NK-92 treated with Interleukin-12 subunit alpha and Interleukin-12 subunit beta, amount 100 ng/mL, for 24 hours (cell line): Measurements from ENCODE around the gene PRDM2.
"Not testable (repeated sequence)": the region's sequence is repeated elsewhere in the genome, so short reads cannot be mapped to it uniquely, and the experiment has no call there.

Experiments used
- DNase-seq: peaks from one replicate; lab custom pipeline; 2025; lab: John Stamatoyannopoulos, UW

PRDM2 gene

DNA sequence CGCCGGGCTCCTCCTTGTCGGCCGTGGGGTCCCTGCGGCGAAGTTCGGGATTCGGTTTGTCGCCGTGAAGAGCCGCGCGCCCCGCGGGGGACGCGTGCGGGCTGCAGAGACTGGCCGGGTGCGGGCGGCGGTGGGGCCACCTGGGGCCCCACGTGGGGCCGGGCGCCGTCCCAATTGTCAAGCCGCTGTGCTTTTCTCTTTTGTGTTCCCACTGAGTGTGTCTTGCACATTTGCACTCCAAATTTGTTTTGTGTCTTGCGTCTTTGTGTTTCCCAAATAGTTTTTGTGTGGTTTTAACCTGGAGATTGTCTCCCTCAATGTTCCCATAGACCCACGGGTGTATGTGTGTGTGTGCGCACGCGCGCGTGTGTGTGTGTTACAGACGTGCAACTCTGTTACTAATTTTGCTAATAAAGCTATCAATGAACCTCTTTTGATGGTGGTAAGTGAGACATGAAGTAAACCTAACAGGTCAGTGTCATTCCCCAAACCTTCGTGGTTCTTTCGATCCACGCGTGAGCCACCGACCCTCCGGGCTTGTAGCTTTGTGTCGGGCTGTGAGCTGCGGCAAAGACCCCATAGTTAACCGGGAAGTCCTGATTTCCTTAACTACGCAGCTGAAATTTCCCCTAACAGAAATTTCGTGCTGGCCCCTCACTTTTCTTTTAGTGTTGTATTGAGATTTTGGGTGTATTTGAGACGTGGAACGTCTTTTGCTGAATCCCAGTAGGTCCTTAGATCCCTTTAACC, 708 bp downstream of the PRDM2 start:
- no peak for DNase-seq

- DNase-seq = no peak
Measured at GRCh38 chr1:13701271-13701640, 1.3 kb downstream of the PRDM2 start.

DNA sequence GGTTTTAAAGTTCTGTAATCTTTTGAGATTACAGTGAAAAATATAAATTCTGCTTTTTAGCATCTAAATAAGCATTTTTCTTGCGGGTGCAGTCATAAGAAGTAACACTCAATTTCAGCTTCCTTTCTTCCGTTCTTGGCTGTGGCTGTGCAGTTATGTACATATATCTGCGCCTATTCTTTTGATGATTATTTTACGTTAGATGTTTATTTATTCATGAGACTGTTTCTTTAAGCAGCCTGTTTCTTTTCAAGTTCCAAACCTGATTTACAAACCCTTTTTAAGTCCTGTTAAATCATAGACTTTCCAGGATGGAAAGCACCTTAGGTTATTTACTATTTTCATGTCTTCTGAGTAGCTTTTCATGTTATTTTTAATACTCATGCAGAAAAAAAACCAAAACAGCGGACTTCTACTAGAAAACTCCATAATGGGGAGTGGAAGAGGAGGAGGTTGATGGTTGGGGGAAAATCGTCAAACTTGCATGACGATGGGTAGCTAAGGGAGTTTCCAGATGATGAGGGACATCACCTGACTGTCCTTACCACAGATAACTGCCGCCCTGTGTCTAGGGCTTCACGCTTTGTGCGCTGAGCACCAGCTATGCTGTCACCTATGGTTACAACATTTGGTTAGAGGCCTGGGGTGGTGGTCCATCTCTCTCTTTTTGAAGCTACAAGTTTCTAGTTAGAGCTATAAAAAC, 2.6 kb downstream of the PRDM2 start:
- no peak for DNase-seq

DNA sequence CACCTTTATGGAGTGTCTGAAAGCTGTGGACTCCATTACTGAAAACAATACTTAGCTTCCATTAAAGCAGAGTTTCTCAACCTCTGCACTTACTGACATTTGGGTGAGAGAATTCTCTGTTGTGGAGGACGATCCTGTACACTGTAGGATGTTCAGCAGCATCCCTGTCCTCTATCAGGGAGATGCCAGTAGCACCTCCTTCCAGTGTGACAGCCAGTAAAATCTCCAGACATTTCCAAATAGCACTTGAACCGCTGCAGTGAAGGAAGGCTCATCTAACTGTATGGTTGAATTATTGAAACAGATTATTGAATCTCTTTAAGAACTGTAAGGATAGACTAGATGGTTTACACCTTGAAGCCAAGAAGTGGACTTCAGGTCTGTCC, 3.1 kb downstream of the PRDM2 start:
- DNase-seq = no peak

GRCh38 chr1:13703558-13704490, 3.8 kb downstream of the PRDM2 start:
- no peak for DNase-seq

GRCh38 chr1:13706046-13706445, 6.1 kb downstream of the PRDM2 start:
- DNase-seq = no peak

- no peak for DNase-seq
Measured at GRCh38 chr1:13707164-13707563, 7.2 kb downstream of the PRDM2 start.

- no peak for DNase-seq
Measured at GRCh38 chr1:13708380-13708982, 8.5 kb downstream of the PRDM2 start.

DNA sequence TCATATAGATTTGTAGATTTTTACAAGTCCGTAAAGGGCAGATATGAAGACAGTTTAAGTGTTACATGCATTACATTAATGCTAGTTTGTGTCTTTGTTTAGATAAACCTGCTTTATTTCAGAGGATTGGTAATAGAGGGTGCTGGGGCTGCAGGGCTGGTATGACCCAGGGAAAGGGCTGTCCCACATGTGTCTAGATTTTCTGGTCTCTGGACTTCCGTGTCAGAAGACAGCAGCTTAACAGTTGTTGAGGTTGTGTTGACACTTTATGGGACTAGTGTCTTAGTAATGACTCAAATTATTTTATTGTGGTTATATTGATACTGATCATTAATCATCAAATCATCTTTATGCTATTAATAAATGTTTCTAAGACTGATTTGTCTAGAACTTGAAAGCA, 10.1 kb downstream of the PRDM2 start:
- DNase-seq = no peak

GRCh38 chr1:13714851-13715250, 14.9 kb downstream of the PRDM2 start:
- no peak for DNase-seq

- not testable (repeated sequence) for DNase-seq
Measured at GRCh38 chr1:13715616-13716287, 15.8 kb downstream of the PRDM2 start.

GRCh38 chr1:13722808-13723360, 22.9 kb downstream of the PRDM2 start:
- no peak for DNase-seq

- peak; percentile 23 for DNase-seq
Measured at GRCh38 chr1:13723810-13724209, 23.8 kb downstream of the PRDM2 start.

DNA sequence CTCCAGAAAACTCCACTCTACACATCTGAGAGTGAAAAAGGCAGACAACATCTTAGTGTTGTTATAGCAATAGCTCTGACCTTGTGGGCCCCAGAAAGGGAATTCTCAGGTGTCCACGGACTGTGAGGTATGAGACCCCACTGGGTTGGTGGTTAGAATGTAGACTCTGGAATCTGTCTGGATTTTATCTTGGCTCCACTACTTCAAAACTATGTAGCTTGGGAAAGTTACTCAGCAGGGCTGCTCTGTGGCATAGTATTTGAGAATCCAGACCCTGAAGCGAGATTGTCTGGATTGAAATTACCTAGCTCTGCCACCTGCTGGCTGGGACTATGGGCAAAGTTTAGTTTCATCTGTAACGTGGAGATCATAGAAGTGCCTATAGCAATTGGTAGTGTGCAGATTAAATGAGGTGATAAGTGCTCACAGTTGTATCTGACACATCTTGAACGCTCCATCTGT, 25.8 kb downstream of the PRDM2 start:
- no peak for DNase-seq

DNA sequence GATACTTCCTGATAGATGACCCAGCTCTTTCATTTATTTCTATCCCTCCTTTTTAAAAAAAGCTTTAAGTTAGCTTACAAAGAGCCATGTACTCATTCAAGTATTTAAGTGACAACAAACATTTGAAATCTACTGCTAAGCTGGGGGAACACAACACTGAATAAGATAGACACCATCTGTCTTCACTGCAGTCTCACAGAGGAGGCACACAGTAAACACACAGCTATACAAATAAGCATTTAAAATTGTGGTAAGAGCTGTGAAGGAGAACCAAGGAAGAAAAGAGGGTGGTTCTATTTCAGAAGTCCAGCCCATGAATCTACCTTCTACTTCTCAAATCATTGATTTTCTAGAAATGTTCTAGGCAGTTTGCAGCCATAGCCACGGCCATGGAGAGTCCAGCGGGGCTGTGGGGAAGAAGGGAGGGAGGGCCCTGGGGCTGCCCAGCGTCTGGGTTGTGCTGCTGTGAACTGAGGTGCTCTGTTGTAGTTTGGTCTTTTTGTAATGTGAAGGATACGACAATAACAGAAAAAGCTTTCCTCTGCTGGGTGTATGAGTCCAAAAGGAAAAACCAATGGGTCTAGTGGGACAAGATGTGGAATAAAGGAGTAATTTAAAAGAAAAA, 28.2 kb downstream of the PRDM2 start:
- DNase-seq = no peak

- DNase-seq = no peak
Measured at GRCh38 chr1:13730291-13730690, 30.3 kb downstream of the PRDM2 start.

DNA sequence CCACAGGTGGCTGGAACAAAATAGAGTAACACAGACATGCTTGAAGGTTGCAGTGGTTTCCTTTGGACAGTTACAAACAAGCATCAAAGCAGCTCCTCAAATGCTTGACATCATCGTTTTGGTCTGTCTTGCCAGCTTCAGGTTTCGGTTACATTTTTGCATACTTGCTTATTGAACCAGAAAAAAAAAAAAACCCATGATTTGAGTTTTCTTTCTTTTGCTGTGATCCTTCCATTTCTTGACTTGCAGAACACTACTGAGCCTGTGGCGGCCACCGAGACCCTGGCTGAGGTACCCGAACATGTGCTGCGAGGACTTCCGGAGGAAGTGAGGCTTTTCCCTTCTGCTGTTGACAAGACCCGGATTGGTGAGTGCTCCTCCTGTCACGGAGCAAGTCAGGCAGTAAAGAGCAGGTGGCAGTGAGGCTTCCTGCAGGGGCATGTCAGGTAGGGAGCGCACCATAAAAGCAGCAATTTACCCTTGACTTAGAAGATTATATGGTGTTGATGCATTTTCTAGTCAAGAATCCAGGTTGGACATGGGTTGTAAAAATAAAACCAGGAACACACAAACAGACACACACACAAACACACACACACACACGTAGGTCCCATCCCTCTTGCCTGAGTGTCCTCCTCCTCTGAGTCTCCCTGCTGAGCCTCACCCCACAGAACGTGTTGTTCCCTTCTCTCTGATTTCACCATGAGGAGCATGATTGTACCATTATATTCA, 30.9 kb downstream of the PRDM2 start:
- peak; percentile 74 for DNase-seq

DNA sequence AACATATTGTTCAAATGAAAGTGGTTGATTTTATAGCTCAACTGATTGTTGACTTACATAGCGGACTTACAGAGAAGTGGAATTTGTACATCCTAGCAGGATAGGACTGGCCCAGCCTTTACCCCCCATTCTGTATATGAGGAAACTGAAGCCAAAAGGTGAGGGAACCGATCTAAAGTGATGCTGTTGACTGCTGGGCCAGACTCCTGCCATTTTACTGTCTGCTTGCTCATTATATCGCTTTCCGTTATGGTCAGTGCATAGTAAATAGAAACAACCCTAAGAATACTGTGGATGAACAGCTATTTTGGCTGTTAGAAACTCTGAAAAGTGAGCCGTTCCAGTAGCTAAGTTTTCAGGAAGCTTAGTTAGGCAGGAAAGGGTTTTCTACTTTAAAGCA, 31.9 kb downstream of the PRDM2 start:
- no peak for DNase-seq

DNA sequence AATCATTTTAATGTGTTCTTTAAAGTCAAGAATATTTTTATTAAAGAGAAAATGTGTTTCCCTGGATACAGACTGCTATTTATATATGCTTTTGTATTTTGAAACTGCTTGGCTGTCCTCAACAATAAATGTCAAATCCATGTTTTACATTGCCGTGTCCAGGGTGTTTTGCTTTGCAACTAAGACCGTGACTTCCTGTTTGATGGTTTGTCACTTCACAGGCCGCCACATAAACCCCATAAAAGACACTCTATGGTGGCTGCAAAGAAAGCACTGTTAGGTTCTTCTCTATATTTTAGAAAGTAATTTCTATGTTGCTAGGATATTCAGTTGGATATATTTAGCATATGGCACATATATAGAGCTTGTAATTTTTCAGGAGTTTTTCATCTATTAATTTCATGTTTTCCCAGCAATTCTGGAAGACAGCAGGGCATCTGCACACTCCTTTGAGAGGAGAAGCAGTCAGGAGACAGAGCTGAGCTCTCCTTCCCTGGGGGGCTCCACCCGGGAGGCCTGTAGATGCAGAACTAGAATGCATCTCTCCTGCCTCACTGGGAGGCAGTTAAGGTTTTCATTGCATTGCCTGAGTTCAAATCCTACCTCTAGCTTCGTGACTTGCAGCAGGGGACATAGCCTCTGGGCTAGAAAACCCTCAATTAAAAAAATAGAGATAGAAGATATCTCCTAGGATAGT, 33.1 kb downstream of the PRDM2 start:
- no peak for DNase-seq
